AG09319 (cell line): Measurements from ENCODE around the gene ZP1.
"Not testable (repeated sequence)": the region's sequence is repeated elsewhere in the genome, so short reads cannot be mapped to it uniquely, and the experiment has no call there.

Experiments
- DNase-seq: peaks from one replicate; pipeline ENCODE4 v3.0.0-alpha.2; 2010; ENCODE audit warnings: low read depth; ENCODE audit errors: extremely low read depth
- CTCF ChIP-seq: IDR thresholded peaks from 2 replicates; pipeline ENCODE4 v1.5.1; 2011; ENCODE audit warnings: low read depth, mild to moderate bottlenecking, inconsistent platforms, low read length, moderate library complexity

The ZP1 gene

GRCh38 chr11:60866911-60867870 lies at the start of gene ZP1:
ZP1 (plus strand) TSS chr11:60867542; CDS start chr11:60867562, 20 bp downstream.
- DNase-seq: no peak

GRCh38 chr11:60818057-60818456 lies 49.3 kb upstream of the ZP1 start:
- TF ChIP-seq CTCF: no peak
- no peak for DNase-seq

More at GRCh38 chr11:60866911-60867870, at the start of gene ZP1:
- no peak for TF ChIP-seq CTCF

- no peak for DNase-seq
- no peak for TF ChIP-seq CTCF
These were observed 45.3 kb upstream of the ZP1 start for GRCh38 chr11:60821827-60822599.

GRCh38 chr11:60823745-60824306 lies 43.5 kb upstream of the ZP1 start:
- DNase-seq: not testable (repeated sequence)

- DNase-seq: no peak
- no peak for TF ChIP-seq CTCF
These were observed 42.2 kb upstream of the ZP1 start for GRCh38 chr11:60825118-60825517.

GRCh38 chr11:60825790-60826189 lies 41.6 kb upstream of the ZP1 start:
- no peak for TF ChIP-seq CTCF
- no peak for DNase-seq

GRCh38 chr11:60830478-60831142 lies 36.7 kb upstream of the ZP1 start:
- no peak for TF ChIP-seq CTCF
- no peak for DNase-seq
